KOPT-K1 (cell line): ENCODE measurements around the gene SLAMF8.

Experiments used
- H3K27ac ChIP-seq: fragments of 200-600 bp; sonication (generic); 2 replicates; pipeline ENCODE4 v1.5.1; 2016; ENCODE audit warnings: antibody characterized with exemption, mild to moderate bottlenecking, low read depth, low read length; ENCODE audit not compliant: poor library complexity, severe bottlenecking
- H3K36me3 ChIP-seq: fragments of 200-600 bp; sonication (generic); 2 replicates; pipeline ENCODE4 v1.5.1; 2017; ENCODE audit warnings: antibody characterized with exemption, mild to moderate bottlenecking, low read length, moderate library complexity; ENCODE audit not compliant: insufficient read depth
- H3K9me3 ChIP-seq: fragments of 200-600 bp; sonication (generic); 2 replicates; pipeline ENCODE4 v1.5.1; 2017; ENCODE audit warnings: antibody characterized with exemption, low read length, mild to moderate bottlenecking; ENCODE audit not compliant: insufficient read depth, poor library complexity, severe bottlenecking

Gene SLAMF8

DNA sequence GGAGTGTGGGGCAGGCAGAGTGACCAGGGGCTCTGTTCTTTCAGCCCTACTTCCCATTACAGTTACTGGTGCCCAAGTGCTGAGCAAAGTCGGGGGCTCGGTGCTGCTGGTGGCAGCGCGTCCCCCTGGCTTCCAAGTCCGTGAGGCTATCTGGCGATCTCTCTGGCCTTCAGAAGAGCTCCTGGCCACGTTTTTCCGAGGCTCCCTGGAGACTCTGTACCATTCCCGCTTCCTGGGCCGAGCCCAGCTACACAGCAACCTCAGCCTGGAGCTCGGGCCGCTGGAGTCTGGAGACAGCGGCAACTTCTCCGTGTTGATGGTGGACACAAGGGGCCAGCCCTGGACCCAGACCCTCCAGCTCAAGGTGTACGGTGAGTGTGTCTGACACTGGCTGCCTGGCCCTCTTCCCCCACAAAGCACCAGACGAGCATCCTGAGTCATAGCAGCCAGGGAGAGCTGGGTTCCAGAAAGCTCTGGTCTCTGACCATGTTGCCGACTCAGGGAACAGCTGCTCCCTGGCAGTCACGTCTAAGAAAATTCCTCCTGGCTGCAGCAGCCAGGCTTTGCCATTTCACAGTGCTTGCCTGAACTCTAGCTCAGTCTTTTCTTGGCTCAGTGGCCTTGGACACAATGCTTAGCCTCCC, 3.3 kb downstream of the SLAMF8 start:
- Histone ChIP-seq H3K27ac (no peak overlapping the region), H3K36me3 (no peaks in the 10 kb centered on the region), H3K9me3 (no peaks in the 10 kb centered on the region)

DNA sequence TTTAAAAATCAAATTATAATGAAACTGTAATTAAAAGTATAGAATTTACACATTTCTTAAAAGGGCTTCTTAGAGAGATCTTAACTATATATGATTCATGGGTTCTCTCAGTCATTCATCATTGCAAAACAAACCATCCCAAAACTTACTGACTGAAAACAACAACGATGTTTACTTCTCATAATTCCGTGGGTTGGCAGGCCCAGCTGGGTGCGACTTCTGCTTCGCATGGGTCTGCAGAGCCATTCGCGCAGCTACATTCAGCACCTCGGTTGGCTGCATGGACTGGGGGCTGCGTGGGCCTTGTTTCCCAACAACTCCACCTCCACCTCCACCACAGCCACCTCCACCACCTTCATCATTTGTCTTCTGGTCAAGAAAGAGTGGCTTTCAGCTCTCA, 4.0 kb downstream of the SLAMF8 start:
- Histone ChIP-seq H3K27ac (no peak overlapping the region), H3K36me3 (no peaks in the 10 kb centered on the region), H3K9me3 (no peaks in the 10 kb centered on the region)

GRCh38 chr1:159831412-159832141, 4.9 kb downstream of the SLAMF8 start:
- no peaks in the 10 kb centered on the region for H3K9me3 ChIP-seq
- H3K36me3 ChIP-seq = no peaks in the 10 kb centered on the region
- no peak overlapping the region for H3K27ac ChIP-seq

DNA sequence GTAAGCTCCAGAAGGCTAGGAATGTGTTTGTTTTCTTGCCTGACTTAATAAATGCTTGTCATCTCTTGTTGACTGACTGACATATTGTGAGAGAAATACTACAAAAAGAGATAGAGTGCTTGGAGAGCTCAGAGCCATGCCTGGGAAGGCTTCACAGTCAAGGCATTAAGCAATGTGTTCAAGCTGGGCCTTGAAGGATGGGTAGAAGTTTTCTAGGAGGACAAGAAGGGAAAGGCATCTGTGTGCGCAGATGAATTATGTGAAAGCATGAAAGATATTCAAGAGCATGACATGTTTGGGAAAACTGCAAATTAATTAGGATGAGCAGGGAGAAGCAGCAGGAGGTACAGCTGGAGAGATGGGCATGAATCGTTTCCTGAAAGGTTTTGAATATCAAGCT, 5.6 kb downstream of the SLAMF8 start:
- Histone ChIP-seq H3K27ac (no peak overlapping the region), H3K9me3 (no peaks in the 10 kb centered on the region), H3K36me3 (no peaks in the 10 kb centered on the region)

- Histone ChIP-seq H3K9me3 (no peaks in the 10 kb centered on the region), H3K27ac (no peak overlapping the region), H3K36me3 (no peaks in the 10 kb centered on the region)
Measured at GRCh38 chr1:159835356-159835755, 8.7 kb downstream of the SLAMF8 start.

DNA sequence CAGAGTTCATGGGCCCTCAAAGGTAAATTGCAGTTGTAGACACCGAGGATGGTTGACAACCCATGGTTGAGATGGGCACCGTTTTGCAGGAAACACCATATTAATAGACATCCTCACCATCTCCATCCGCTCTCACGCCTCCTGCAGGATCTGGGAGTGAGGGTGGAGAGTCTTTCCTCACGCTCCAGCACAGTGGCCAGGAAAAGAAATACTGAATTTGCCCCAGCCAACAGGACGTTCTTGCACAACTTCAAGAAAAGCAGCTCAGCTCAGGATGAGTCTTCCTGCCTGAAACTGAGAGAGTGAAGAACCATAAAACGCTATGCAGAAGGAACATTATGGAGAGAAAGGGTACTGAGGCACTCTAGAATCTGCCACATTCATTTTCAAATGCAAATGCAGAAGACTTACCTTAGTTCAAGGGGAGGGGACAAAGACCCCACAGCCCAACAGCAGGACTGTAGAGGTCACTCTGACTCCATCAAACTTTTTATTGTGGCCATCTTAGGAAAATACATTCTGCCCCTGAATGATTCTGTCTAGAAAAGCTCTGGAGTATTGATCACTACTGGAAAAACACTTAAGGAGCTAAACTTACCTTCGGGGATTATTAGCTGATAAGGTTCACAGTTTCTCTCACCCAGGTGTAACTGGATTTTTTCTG, 9.3 kb downstream of the SLAMF8 start:
- H3K36me3 ChIP-seq = no peaks in the 10 kb centered on the region
- H3K27ac ChIP-seq = no peak overlapping the region
- no peaks in the 10 kb centered on the region for H3K9me3 ChIP-seq

- H3K27ac ChIP-seq = no peak overlapping the region
- H3K36me3 ChIP-seq = no peaks in the 10 kb centered on the region
- no peaks in the 10 kb centered on the region for H3K9me3 ChIP-seq
Measured at GRCh38 chr1:159838715-159839114, 12.0 kb downstream of the SLAMF8 start.

DNA sequence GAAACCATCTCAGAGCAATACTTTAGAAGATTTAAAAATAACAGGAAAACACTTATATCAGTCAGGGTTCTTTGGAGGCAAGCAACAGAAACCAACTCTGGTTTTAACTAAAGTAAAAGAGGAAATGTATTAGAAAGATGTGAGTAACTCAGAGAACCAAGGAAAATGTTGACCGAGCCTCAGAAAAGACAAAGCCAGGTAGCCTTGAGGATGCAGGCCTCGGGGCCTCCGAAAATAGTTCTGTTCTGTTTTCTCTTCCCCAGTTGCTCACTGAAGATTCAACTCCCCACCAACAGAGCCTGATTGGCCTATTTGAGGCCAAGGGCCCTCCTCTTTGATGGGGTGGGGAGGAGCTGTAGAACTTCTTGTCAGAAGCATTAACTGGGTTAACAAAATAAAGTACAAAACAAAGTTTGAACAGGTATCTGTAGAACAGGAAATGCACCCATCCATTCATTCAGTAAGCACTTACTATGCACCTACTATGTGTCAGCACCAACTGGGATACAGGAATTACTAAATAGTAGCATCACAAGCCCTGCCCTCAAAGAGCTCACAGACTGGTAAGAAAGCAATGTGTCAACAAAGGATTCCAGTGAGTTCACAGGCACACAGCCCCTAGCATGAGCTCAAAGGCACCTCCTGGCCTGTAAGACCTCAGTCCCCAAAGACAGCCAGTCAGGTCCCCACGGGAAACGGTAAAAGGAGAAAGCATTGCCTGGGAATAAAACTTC, 12.6 kb downstream of the SLAMF8 start:
- Histone ChIP-seq H3K27ac (no peak overlapping the region), H3K9me3 (no peaks in the 10 kb centered on the region), H3K36me3 (no peaks in the 10 kb centered on the region)

GRCh38 chr1:159841749-159842148, 15.1 kb downstream of the SLAMF8 start:
- Histone ChIP-seq H3K9me3 (no peaks in the 10 kb centered on the region), H3K36me3 (no peaks in the 10 kb centered on the region), H3K27ac (no peak overlapping the region)

DNA sequence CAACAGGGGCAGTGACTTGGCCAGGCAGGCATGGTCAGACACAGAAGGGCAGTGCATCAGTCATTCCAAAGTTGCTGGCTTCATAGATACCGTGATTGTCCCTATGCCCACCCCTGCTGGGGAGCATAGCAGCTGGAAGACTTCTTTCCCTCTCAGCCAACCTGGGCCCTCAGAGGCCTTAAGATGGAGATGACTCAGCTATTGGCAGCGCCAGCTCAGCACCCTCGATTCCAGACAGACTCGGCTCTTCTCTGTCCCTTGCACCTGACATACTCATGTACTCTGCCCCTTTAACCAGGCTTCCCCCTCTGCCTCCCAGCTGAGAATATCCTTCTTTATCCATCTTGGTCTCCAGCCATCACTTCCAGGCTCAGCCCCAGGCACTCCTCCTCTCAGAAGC, 16.8 kb downstream of the SLAMF8 start:
- Histone ChIP-seq H3K36me3 (no peaks in the 10 kb centered on the region), H3K27ac (no peak overlapping the region), H3K9me3 (no peaks in the 10 kb centered on the region)

GRCh38 chr1:159845751-159846629, 19.3 kb downstream of the SLAMF8 start:
- H3K9me3 ChIP-seq = no peaks in the 10 kb centered on the region
- H3K27ac ChIP-seq = no peak overlapping the region

DNA sequence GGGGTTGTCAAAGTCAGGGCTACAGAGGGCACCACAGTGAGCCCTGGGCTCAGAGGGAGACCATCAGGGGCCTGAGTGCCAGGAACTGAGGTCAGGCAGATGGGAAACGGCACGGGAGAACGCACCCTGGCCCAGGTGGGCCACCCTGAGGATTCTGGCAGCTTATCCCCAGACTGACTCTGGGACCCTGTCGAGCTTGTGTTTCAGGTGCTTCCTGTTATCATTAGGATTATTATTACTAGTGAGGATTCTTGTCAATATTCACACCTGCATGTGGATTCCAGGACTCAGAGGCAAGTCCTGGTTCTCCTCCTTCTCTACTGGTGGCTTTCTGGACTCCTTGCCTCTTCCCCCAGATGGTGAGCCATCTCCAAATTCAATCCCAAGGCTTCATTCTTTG, 20.6 kb downstream of the SLAMF8 start:
- Histone ChIP-seq H3K36me3 (no peaks in the 10 kb centered on the region), H3K9me3 (no peaks in the 10 kb centered on the region), H3K27ac (no peak overlapping the region)

More at GRCh38 chr1:159845751-159846629, 19.3 kb downstream of the SLAMF8 start:
- H3K36me3 ChIP-seq = no peaks in the 10 kb centered on the region

DNA sequence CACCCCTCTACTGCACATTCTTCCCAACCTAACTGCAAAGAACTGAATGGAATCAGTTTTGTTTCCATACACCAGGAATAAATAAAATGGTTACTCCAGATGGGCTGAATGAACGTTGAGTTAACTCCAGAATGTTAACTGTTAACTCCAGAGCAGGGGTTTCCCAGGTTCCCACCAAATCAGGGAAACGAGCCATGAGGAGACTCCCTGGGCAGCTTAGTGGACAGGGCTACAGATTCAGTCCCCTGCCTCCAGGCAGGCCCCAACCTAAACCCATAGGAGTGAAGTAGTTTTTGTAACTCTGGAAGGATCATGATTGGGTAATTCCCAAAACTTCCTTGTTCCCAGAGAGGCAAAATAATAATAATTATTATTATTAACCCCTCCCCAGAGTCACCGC, 21.7 kb downstream of the SLAMF8 start:
- Histone ChIP-seq H3K36me3 (no peaks in the 10 kb centered on the region), H3K9me3 (no peaks in the 10 kb centered on the region), H3K27ac (no peak overlapping the region)

- H3K27ac ChIP-seq = no peak overlapping the region
- no peaks in the 10 kb centered on the region for H3K9me3 ChIP-seq
- no peaks in the 10 kb centered on the region for H3K36me3 ChIP-seq
Measured at GRCh38 chr1:159849626-159850366, 23.1 kb downstream of the SLAMF8 start.
